CD1c-positive myeloid dendritic cell (primary cell): ENCODE measurements around the gene ADAD2.
A peak's percentile ranks its signal among the peaks of the same experiment; 100 is the strongest.

ENCODE experiments used
- DNase-seq: peaks from one replicate; pipeline ENCODE4 v3.0.0-alpha.2; 2016; ENCODE audit errors: extremely low spot score

The ADAD2 gene

DNA sequence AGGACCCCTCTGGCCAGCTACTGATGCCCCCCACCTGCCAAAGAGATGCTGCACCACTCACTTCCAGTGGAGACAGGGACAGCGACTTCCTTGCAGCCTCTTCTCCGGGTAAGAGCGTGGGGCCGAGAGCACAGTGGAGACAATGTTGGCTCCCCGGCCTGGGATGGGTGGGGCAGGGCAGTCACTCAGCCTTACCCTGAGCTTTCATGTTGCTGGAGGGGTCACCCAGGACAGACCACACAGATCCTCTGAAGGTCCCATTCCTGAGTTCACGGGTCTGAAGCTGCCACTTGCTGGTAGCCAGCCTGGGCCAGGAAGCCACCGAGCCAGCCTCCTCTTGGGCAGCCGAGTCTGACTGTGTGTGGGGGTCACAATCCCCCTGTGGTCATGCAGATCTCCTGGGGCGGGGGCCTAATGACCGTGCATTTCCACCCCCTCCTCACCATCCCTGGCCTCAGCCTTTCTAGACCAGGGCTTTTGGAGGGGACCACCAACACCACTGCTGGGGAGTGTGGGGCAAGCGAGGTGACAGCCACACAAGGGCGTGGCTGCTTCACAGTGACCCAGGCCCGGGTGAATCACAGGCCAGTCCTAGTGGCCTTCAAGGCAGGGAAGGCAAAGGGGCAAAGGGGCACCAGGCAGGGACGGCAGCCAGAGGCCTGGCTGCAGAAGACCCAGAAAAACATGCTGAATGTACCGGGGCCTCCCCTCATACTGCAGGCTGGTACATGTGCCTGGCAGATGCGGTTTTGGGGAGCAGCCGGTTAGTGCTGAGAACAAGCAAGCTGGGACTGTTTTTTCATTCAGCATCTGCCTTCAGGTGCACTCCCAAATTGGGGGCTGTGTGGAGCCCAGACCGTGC, 14.5 kb upstream of the ADAD2 start:
- no peak for DNase-seq

DNA sequence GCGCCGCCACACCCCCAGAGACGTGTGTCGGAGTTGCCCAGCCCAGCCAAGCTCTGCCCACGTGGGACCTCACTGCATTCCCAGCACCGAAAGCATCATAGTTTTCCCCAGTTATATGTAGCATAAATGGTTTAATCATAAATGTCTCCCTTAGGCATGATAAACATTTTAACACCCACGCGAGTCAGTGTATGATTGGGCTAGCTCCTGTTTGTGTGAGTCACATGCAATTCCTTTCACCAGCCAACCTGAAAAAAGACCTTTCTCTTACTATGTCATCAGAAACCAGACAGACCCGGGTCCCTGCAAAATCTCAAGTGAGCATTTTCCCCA, 13.2 kb upstream of the ADAD2 start:
- peak; percentile 6 for DNase-seq

DNA sequence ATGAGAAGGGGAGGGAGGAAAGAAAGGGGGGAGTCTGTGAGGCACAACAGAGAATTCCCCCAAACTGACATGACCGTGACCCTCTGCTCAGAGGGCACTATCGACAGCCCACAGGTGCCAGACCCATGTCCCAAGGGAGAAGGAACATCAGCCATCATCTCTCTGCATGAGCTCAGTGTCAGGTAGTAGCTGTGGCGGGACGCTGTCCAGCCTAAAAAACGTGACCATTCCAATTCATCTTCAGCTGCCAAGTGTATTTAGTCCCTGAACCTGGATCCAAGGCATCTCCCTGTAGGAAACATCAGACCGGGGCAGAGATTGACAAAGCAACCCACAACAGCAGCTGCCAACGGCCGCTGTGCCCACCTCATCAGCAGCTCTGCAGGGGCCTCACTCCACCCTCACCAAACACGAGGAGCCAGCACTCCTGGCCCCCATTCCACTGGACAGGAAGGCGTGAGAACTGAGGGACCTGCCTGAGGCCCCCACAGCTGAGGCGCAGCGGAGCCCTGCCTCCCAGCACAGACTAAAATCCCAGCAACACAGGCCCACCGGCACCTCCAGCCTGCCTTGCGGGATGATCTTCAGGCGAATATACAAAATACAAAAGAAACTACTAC, 12.7 kb upstream of the ADAD2 start:
- DNase-seq: no peak

DNA sequence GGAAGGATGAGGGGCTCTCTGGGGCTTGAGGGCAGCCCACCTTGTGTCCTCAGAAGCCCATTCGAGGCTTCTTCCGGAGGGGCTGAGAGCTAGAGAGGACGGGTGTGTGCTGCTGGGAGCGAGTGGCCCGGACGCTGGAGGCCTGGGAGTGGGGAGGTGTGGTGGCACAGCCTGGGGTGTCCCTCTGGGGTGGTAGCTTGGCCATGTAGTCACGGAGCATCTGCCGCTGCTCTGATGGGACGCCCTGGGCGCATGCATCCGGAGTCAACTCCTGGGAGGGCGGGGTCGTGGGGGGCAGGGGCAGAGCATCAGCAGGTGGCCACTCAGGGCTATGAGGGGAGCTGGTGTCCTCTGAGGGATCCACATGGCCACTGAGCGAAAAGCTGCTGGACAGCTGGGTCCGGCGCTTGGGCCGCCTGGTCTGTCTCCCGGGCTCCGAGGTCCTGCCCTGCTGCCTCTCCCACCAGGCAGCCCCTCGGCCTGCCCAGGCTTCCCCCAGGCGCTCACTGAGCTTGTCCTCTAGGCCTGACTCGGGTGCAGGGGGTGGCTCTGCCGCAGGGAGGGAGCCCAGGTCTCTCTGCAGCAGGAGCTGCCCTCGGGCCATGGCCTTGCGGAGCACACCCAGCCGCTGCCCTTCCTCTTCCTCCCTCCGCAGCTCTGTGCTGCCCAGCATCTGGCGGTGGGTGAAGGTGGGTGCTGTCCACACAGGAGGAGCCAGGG, 11.9 kb upstream of the ADAD2 start:
- DNase-seq: no peak

DNA sequence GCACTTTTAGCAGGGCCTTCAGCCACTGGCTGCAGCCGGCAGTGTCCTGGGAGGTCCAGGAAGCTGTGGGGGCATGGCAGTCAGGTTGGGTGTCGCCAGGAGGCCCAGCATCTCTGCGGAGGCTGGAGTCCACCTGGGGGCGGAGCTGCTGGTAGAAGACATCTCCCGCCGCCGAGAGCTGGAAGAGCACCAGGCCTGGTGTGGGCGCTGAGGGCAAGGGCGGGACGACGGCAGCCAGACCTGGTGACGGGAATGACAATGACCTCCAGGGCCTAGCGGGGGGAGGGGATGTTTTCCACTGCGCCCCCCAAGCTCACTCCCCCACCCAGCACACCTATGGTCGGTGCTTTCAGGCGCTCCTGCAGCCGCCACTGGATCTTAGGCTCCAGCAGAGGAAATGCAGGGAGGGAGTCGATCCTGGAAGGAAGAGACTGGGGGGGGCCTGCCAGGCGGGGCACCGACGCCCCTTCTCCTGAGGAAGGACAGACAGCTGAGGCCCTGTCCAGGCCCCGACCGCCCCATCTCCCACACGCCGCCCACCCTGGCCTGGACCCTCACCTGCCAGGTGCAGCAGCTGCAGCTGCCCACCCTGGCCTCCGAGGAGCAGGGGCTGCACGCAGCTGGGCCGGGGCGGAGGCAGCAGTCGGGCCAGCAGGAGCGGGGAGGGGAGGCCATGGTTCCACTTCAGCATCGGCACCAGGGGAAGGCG, 11.2 kb upstream of the ADAD2 start:
- DNase-seq: no peak

DNA sequence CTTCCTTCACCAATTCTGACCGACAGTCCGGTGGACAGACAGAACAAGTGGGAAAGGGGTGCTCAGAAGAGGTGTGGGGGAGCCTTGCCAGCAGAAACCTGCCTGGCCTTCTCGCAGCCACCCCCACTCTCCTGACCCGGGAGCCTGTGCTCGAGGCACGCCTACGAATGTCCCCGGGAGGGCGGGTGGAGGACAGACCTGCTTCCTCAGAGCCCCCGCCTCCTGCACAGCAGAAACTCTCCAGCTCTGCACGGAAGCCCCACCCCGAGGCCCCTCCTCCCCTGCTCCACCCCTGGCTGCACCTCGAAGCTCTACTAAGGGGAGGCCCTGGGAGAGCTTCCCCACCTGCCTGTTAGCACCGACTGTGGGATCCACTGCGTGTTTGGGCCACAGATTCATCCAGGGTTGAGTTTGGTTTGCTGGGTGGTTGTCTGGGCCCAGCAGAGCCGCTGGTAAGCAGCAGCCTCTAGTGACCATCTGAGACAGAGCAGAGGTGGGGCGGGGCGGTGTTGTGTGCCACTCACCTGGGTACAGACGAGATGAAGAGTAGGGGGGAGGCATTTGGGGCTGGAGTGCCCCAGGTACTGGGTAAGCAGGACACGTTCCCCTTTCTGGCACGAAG, 10.3 kb upstream of the ADAD2 start:
- DNase-seq: no peak

DNA sequence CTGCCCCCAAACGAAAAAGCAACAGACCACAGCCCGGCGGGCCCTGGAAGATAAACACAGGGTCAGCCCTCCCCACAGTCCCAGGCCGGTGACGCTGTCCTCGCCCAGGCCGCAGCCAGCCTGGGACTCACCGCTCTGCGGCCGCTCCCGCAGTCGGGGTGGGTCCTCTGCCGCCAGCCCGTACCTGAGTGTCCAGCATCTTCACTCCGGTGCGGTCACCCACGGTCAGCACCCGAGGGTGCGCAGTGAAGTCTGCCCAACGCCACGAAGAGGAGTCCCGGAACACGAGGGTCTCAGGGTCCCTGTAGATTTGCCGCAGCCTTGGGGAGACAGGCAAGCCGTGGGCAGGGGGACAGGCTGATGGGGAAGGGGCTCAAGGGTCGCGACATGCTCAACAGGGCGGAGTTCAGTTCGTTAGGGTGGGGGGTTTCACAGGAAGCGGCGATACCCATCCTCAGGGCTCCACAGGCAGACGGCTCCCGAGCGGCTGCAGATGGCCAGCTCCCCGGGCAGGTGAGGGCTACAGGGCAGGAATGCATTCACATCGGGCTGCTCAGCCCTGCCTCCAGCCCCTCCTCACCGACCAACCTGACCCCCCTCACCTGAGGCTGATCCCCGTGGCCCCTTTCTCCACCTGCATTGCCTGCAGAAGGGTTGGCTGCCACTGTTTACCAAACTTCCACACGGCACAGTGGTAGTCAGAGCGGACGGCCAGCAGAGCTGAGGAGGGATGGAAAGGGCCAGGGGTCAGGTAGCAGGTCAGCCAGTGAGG, 9.6 kb upstream of the ADAD2 start:
- no peak for DNase-seq

DNA sequence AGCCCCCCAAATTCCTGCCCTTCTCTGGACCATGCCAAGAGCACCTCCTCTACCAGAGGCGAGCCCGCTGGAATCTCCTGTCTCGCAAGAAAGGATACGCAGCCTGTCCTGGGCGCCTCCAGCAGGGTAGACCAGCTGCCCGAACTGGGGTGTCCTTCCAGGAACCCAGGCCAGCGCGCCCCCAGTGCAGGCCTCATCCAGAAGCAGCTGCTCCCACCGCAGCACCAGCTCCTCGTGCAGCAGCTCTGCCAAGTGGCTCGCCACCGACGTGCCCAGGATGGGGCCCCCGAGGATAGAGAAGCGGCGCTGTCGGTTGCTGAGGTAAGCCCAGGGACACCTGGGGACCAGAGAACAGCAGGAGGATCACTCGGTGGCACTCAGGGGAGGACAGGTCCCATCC, 8.9 kb upstream of the ADAD2 start:
- DNase-seq: no peak

DNA sequence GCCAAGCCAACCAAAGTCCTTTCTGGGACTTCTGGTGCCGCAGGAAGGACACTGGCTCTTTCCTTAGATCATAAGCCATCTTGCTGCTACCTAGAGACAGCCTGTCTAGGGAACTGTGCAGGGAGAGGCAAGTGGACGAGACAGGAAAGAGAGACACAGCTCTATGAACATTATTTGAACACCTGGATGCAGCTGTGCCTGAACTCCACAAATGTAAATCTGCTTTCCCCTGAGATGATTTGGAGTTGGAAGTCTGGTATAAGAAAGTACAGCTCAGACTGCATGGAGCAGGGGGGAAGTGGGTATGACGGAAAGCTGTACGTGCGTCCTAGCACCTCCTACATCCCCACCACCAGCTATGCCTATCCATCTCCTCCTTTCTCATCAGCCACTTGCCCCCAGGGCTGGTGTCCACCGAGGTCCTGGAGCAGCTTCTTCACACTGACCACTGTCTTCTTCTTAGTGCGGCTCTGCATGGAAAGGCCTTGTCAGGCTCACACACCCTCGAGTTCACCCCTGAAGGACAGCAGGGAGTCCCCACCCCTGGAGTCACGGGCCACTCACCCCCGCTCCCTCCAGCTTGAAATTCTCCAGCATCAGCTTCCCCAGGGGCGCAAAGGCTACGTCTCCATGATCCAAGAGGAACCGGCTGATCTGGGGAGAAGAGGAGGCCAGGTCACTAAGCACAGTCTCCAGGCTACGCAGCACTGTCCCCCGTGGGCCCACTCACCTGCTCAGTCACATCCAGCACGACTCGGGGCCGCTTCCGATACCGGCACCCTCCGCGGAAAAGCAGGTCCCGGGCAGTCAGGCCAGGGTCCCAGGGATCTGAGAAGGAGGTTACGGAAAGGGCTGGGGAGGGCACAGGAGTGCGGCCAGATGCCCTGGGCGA, 8.0 kb upstream of the ADAD2 start:
- DNase-seq: no peak

DNA sequence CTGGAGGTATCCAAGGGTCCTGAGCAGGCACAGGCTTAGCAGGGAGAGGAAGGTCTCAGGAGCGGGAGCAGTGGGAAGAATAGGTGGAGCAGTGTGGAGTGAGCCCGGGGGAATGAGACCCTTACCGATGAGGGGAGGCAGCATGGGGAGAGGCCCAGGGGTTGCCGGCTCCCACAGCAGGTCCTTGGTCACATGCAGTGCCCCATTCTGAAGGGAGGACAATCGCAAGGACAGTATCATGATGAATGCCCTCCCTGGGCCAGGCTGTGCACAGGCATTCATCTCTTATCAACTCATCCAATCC, 7.4 kb upstream of the ADAD2 start:
- DNase-seq: no peak

DNA sequence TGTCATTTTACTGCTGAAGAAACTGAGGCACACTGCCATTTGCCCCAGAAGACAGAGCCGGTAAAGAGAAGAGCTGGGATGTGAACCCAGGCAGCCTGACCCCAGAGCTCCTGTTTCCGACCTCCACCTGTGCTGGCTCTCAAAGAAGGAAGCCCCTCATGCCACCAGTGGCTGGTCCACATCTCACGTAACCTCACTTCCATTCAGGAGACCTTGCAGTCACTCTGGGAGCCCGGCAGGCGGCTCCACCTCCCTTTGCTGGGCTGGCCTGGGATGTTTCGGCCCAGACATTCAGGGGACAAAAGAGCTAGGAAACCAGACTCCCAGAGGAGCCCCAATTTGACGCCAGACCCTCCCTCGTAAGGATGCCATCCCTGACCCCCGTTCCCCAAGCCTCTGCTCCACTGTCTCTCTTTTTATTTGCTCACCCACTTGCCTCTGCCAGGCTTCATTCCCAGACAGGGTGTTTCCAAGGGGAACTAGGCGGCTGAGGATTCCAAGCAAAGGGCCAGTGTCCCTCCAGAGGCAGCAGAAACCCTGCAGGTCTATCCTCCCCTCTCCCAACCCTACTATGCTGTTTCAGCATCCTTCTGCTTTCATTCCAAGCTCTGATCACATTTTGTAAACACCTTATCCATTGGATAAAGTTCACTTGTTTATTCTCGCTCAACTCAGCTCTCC, 6.9 kb upstream of the ADAD2 start:
- DNase-seq: no peak

DNA sequence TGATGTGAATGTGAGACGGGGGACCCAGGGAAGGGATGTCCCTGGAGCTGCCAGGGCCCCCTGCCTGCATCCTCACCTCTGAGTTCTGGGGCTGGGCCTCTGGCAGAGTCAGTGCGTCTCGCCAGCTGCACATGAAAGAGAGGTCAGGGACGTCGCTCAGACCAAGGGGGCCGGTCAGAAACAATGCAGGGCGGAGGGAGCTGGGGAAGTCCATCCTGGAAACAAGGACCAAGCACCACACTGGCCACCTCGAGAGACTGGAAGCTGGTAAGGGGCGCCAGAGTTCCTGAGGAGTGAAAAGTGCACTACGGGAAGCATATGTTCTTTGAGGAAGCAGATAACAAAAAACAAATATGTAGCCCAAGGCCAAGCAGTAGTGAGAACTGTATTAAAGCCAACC, 6.2 kb upstream of the ADAD2 start:
- no peak for DNase-seq

DNA sequence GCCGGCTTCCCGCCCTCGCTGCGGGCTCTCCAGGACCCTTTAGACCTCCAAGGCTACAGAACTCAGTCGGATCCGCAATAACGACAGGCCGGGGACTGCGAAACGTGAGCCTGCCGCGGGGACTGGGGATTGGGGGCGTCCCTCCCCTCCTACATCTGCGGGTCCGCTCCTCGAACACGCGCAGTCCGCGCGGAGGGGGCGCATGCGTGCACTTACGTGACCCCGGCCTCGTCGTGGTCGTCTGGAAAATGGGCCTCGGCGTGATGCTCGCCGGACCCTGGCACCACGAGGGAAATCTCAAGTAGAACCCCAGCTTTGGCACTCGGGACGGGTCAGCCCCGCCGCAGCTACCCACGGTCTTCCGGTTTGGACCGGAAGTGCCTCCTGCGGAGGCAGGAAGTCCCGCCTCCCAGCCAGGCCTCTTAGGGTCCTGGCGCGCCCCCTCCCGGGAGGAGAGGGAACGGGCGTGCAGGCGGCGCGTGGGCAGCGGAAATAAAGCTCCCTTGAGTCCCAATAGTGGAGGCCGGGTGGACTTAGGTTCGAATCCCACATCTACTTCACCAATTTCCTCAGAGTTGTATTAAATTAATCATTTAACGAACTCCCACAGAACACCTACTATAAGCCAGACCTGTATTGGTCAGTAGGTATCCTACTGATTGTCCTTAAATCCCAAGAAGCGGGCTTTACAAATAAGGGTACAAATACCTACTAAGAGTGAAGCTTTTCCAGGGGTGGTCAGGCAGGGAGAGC, 4.1 kb upstream of the ADAD2 start, which contains the start of gene TAF1C:
TSS of gene TAF1C (minus strand) at position 373 of the 753 bp plus-strand sequence. CDS start 2,069 bp downstream, outside the sequence.
- peak; percentile 99 for DNase-seq

DNA sequence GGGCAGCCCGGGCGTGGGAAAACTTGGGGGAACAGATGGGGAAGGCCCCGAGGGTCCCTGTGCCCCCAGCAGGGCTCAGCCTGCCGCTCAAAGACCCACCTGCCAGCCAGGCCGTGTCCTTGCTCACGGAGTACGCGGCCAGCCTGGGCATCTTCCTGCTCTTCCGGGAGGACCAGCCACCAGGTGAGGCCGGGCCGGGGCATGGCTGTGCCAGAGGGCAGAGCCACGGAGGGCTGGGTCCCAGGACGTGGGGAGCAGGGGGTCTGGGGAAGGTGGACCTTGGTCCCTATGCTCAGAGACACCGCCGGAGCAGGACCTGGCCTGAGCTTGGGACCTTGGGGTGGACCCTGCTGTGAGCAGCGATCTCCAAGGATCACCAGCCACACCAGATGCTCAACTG, 509 bp downstream of the ADAD2 start:
- no peak for DNase-seq

DNA sequence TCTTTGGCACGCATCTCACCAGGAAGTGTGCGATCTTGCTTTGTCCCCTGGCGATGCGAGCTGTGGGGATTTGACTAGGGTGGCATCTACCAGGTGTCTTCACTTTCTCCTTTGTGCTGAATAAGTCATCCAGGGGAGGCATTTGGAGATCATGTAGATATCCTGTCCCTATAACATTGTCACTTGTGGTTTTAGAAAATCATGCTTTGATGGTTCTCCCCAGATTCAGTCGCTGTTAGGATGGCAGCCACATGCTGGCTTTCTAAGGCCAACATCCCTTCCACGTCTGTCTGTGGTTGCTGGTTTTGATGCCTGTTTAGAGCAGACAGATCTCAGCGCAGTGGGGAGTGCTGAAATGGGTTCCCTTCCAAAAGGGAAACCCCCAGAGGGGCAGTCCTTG, 2.5 kb downstream of the ADAD2 start:
- DNase-seq: no peak

DNA sequence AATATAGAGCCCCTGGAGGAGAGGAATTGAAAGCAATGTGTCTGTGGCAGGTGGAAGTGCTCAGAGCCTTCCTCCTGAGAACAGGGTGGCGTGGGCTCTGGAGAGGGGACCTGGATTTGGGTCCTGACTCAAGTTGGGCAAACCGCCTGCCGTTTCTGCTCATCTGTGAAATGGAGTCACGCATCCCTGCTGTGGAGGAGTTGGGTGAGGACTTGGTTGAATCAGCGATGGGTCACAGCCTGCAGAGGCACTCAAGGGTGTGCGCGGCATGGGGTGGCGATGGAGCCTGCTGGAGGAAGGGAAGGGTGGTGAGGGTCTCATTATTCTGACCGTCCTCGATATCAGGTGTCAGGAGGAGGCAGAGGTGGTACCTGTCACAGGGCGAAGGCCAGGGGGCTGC, 3.1 kb downstream of the ADAD2 start:
- no peak for DNase-seq

DNA sequence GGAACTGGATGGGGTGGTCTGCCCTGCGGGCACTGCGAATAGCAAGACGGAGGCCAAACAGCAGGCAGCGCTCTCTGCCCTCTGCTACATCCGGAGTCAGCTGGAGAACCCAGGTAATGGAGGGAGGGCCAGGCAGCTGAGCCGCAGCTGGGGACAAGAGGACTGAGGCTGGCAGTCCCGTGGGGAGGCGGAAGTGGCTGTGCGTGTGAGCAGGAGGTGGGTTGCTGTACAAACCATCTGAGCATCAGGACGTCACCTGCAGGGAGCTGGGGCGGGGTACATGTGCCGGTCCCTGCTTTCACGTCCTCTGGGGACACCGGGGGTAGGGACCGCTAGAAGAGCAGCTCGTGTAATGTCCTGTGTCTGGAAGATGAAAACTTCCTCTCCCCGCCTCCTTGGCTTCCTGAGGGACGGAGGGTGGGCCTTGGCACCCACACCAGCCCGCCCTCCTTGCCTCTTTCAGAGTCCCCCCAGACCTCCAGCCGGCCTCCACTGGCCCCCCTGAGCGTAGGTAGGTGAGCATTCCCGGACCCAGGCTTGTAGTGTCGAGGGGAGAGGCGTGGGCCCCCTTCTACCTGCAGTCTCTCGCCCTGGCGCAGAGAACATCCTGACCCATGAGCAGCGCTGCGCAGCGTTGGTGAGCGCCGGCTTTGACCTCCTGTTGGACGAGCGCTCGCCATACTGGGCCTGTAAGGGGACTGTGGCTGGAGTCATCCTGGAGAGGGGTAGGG, 3.7 kb downstream of the ADAD2 start:
- peak; percentile 36 for DNase-seq
